GM23338 (cell line): Measurements from ENCODE around the gene MITF. TPM values are rescaled to one million over a fixed set of nuclear protein-coding genes. Genes with fewer than 3 reads are reported as not detected.

Source experiments
- ATAC-seq: fragments of 200-7000 bp; cut with Tn5 transposase; 3 replicates; pipeline ENCODE4 v1.9.1; 2020
- DNase-seq: peaks from one replicate; pipeline ENCODE4 v3.0.0-alpha.2; 2015; ENCODE audit warnings: low spot score
- H2AFZ ChIP-seq: fragments of 200-600 bp; sonication (generic); 2 replicates; pipeline ENCODE4 v1.8.0; 2016; ENCODE audit warnings: antibody characterized with exemption, mild to moderate bottlenecking, moderate library complexity
- H3F3A ChIP-seq: fragments of 200-600 bp; sonication (generic); replicated peaks from 2 replicates; pipeline ENCODE4 v1.8.0; 2017; ENCODE audit warnings: antibody characterized with exemption, mixed run types, low read depth
- H3K27ac ChIP-seq: fragments of 200-600 bp; sonication (generic); 2 replicates; pipeline ENCODE4 v1.6.1; 2016; ENCODE audit warnings: low read depth
- H3K27me3 ChIP-seq: fragments of 200-600 bp; sonication (generic); 2 replicates; pipeline ENCODE4 v1.8.0; 2016; ENCODE audit warnings: mild to moderate bottlenecking, mixed run types, moderate library complexity; ENCODE audit not compliant: insufficient read depth
- H3K36me3 ChIP-seq: fragments of 200-600 bp; sonication (generic); 2 replicates; pipeline ENCODE4 v1.8.0; 2016; ENCODE audit warnings: mild to moderate bottlenecking; ENCODE audit not compliant: insufficient read depth
- H3K4me1 ChIP-seq: fragments of 200-600 bp; sonication (generic); 2 replicates; pipeline ENCODE4 v1.8.0; 2016; ENCODE audit warnings: mild to moderate bottlenecking, moderate library complexity; ENCODE audit not compliant: insufficient read depth
- H3K4me2 ChIP-seq: fragments of 200-600 bp; sonication (generic); 2 replicates; pipeline ENCODE4 v1.7.1; 2017; ENCODE audit warnings: mixed run types
- H3K4me3 ChIP-seq: fragments of 200-600 bp; sonication (generic); 2 replicates; pipeline ENCODE4 v1.6.1; 2016; ENCODE audit warnings: mixed run types
- H3K79me2 ChIP-seq: fragments of 200-600 bp; sonication (generic); replicated peaks from 2 replicates; pipeline ENCODE4 v1.8.0; 2017; ENCODE audit warnings: mild to moderate bottlenecking; ENCODE audit not compliant: insufficient read depth
- H3K9me2 ChIP-seq: fragments of 200-600 bp; sonication (generic); 2 replicates; pipeline ENCODE4 v1.8.0; 2017; ENCODE audit not compliant: insufficient read depth
- H4K20me1 ChIP-seq: fragments of 200-600 bp; sonication (generic); replicated peaks from 2 replicates; pipeline ENCODE4 v1.8.0; 2017; ENCODE audit warnings: mild to moderate bottlenecking; ENCODE audit not compliant: insufficient read depth
- H3K27ac Mint-ChIP-seq: 2 replicates; pipeline ENCODE4 v1.8.0; 2020; ENCODE audit warnings: inconsistent platforms, mild to moderate bottlenecking, moderate library complexity, mixed read lengths
- H3K27me3 Mint-ChIP-seq: 3 replicates; pipeline ENCODE4 v1.8.0; 2022; ENCODE audit warnings: low read depth, mild to moderate bottlenecking, moderate library complexity, mixed read lengths, inconsistent platforms; ENCODE audit not compliant: insufficient read depth, poor library complexity
- H3K36me3 Mint-ChIP-seq: 3 replicates; pipeline ENCODE4 v1.8.0; 2021; ENCODE audit warnings: low read depth, mild to moderate bottlenecking, inconsistent platforms, moderate library complexity, mixed read lengths
- H3K4me1 Mint-ChIP-seq: 3 replicates; pipeline ENCODE4 v1.8.0; 2020; ENCODE audit warnings: mild to moderate bottlenecking, inconsistent platforms, mixed read lengths
- H3K4me3 Mint-ChIP-seq: 3 replicates; pipeline ENCODE4 v1.8.0; 2021; ENCODE audit warnings: moderate library complexity, mild to moderate bottlenecking, inconsistent platforms, mixed read lengths
- H3K9me3 Mint-ChIP-seq: 3 replicates; pipeline ENCODE4 v1.8.0; 2020; ENCODE audit warnings: moderate library complexity, mild to moderate bottlenecking, inconsistent platforms, mixed read lengths
- CREB1 ChIP-seq: fragments of 250-450 bp; sonication (Bioruptor Pico); IDR thresholded peaks from 2 replicates; pipeline ENCODE4 v1.5.0; 2020; ENCODE audit warnings: low read depth, mild to moderate bottlenecking, moderate library complexity
- EZH2 ChIP-seq: fragments of 200-600 bp; sonication (generic); IDR thresholded peaks from one replicate; pipeline ENCODE4 v1.8.0; 2017; ENCODE audit warnings: antibody characterized with exemption, mild to moderate bottlenecking, low read depth; ENCODE audit not compliant: unreplicated experiment
- NANOG ChIP-seq: IDR thresholded peaks from 2 replicates; pipeline ENCODE4 v1.6.1; 2016; ENCODE audit warnings: antibody characterized with exemption, borderline replicate concordance
- POLR2AphosphoS5 ChIP-seq: IDR thresholded peaks from 2 replicates; pipeline ENCODE4 v1.6.1; 2016; ENCODE audit warnings: antibody characterized with exemption, low read depth
- REST ChIP-seq: IDR thresholded peaks from one replicate; pipeline ENCODE4 v1.6.1; 2018; ENCODE audit warnings: antibody characterized with exemption; ENCODE audit not compliant: unreplicated experiment
- STAT1 ChIP-seq: IDR thresholded peaks from one replicate; pipeline ENCODE4 v1.6.1; 2016; ENCODE audit warnings: antibody characterized with exemption; ENCODE audit not compliant: unreplicated experiment
- ZNF114 ChIP-seq: fragments of 250-450 bp; sonication (Bioruptor Pico); IDR thresholded peaks from 2 replicates; pipeline ENCODE4 v1.5.0; 2020; ENCODE audit warnings: mild to moderate bottlenecking, moderate library complexity
- ZNF331 ChIP-seq: fragments of 250-450 bp; sonication (Bioruptor Pico); IDR thresholded peaks from 2 replicates; pipeline ENCODE4 v1.5.0; 2020; ENCODE audit warnings: low read depth, mild to moderate bottlenecking, moderate library complexity
- polyA plus RNA-seq: library from polyadenylated mRNA; unstranded; fragments of >200 nt; fragmentation: Nextera tagmentation; extraction: Ambion mirVana; gene quantifications from 2 replicates; pipeline ENCODE4 v1.2.1, GENCODE V29; 2016
- total RNA-seq: library from RNA; depleted of rRNA; stranded (reverse); fragments of >200 nt; shearing (Covaris generic); gene quantifications from 2 replicates; pipeline ENCODE4 v1.2.3, GENCODE V29; 2014
- TF ChIP-seq, protein P1 (sequence below): fragments of 250-450 bp; sonication (Bioruptor Pico); IDR thresholded peaks from 2 replicates; pipeline ENCODE4 v1.5.0; 2020; ENCODE audit warnings: mild to moderate bottlenecking, moderate library complexity
- TF ChIP-seq, protein P2 (sequence below): IDR thresholded peaks from 2 replicates; pipeline ENCODE4 v1.6.1; 2016; ENCODE audit warnings: antibody characterized with exemption
- TF ChIP-seq, protein P3 (sequence below), 2 experiments: fragments of 200-600 bp in 1 of 2; sonication (generic) in 1 of 2; conservative IDR thresholded peaks; 2 replicates each; pipeline versions ENCODE4 v1.5.1 to v1.6.1; 2016 to 2017; ENCODE audit warnings: antibody characterized with exemption in 2 of 2, low read depth in 2 of 2, mild to moderate bottlenecking in 2 of 2, moderate library complexity in 1 of 2

MITF gene
- total and polyA plus RNA-seq, 2 experiments from 2014 or later: 1.9 to 2.4 TPM

DNA sequence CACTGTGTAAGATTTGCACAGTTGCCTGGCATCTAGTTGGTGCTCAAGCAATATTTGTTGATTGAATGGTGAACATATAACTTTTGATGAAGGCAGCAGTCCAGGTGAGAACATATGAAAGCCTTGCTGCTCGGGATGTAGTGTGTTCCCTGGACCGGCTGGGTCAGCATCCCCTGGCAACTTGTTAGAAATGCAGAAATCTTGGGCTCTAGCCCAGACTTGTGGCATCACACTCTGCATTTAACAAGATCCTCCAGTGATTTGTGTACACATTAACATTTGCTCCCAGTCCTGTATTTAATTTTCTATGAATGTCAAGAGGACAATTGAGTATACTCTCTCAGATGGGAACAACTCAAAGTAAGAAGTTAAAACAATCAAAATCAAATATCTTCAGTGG lies 191.3 kb downstream of the MITF start:
- ATAC-seq (no peak), DNase-seq (no peak)
- H3K4me3 ChIP-seq: no peak overlapping the region
- H3K36me3 Mint-ChIP-seq: no peaks in the 10 kb centered on the region
- H3K9me3 Mint-ChIP-seq: no peaks in the 10 kb centered on the region
- no peaks in the 10 kb centered on the region for H3K79me2 ChIP-seq
- H3K9me2 ChIP-seq: no peaks in the 10 kb centered on the region
- no peaks in the 10 kb centered on the region for H3K27me3 ChIP-seq
- no peak overlapping the region for H3K4me2 ChIP-seq
- no peak overlapping the region for H3K27ac Mint-ChIP-seq
- peaks cover 2% of the 10 kb centered on the region for H3K27me3 Mint-ChIP-seq
- TF ChIP-seq STAT1 (no peak), REST (no peak), ZNF331 (CRISPR knock-in tag) (no peak), NANOG (no peak), CREB1 (CRISPR knock-in tag) (no peak), EZH2 (no peak), POLR2AphosphoS5 (no peak), ZNF114 (CRISPR knock-in tag) (no peak)
- TF ChIP-seq, protein P1, sequence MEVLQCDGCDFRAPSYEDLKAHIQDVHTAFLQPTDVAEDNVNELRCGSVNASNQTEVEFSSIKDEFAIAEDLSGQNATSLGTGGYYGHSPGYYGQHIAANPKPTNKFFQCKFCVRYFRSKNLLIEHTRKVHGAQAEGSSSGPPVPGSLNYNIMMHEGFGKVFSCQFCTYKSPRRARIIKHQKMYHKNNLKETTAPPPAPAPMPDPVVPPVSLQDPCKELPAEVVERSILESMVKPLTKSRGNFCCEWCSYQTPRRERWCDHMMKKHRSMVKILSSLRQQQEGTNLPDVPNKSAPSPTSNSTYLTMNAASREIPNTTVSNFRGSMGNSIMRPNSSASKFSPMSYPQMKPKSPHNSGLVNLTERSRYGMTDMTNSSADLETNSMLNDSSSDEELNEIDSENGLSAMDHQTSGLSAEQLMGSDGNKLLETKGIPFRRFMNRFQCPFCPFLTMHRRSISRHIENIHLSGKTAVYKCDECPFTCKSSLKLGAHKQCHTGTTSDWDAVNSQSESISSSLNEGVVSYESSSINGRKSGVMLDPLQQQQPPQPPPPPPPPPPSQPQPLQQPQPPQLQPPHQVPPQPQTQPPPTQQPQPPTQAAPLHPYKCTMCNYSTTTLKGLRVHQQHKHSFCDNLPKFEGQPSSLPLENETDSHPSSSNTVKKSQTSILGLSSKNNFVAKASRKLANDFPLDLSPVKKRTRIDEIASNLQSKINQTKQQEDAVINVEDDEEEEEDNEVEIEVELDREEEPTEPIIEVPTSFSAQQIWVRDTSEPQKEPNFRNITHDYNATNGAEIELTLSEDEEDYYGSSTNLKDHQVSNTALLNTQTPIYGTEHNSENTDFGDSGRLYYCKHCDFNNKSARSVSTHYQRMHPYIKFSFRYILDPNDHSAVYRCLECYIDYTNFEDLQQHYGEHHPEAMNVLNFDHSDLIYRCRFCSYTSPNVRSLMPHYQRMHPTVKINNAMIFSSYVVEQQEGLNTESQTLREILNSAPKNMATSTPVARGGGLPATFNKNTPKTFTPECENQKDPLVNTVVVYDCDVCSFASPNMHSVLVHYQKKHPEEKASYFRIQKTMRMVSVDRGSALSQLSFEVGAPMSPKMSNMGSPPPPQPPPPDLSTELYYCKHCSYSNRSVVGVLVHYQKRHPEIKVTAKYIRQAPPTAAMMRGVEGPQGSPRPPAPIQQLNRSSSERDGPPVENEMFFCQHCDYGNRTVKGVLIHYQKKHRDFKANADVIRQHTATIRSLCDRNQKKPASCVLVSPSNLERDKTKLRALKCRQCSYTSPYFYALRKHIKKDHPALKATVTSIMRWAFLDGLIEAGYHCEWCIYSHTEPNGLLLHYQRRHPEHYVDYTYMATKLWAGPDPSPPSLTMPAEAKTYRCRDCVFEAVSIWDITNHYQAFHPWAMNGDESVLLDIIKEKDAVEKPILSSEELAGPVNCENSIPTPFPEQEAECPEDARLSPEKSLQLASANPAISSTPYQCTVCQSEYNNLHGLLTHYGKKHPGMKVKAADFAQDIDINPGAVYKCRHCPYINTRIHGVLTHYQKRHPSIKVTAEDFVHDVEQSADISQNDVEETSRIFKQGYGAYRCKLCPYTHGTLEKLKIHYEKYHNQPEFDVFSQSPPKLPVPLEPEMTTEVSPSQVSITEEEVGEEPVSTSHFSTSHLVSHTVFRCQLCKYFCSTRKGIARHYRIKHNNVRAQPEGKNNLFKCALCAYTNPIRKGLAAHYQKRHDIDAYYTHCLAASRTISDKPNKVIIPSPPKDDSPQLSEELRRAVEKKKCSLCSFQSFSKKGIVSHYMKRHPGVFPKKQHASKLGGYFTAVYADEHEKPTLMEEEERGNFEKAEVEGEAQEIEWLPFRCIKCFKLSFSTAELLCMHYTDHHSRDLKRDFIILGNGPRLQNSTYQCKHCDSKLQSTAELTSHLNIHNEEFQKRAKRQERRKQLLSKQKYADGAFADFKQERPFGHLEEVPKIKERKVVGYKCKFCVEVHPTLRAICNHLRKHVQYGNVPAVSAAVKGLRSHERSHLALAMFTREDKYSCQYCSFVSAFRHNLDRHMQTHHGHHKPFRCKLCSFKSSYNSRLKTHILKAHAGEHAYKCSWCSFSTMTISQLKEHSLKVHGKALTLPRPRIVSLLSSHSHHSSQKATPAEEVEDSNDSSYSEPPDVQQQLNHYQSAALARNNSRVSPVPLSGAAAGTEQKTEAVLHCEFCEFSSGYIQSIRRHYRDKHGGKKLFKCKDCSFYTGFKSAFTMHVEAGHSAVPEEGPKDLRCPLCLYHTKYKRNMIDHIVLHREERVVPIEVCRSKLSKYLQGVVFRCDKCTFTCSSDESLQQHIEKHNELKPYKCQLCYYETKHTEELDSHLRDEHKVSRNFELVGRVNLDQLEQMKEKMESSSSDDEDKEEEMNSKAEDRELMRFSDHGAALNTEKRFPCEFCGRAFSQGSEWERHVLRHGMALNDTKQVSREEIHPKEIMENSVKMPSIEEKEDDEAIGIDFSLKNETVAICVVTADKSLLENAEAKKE: no peak
- TF ChIP-seq, protein P2, sequence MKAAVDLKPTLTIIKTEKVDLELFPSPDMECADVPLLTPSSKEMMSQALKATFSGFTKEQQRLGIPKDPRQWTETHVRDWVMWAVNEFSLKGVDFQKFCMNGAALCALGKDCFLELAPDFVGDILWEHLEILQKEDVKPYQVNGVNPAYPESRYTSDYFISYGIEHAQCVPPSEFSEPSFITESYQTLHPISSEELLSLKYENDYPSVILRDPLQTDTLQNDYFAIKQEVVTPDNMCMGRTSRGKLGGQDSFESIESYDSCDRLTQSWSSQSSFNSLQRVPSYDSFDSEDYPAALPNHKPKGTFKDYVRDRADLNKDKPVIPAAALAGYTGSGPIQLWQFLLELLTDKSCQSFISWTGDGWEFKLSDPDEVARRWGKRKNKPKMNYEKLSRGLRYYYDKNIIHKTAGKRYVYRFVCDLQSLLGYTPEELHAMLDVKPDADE: no peak
- TF ChIP-seq, protein P3, sequence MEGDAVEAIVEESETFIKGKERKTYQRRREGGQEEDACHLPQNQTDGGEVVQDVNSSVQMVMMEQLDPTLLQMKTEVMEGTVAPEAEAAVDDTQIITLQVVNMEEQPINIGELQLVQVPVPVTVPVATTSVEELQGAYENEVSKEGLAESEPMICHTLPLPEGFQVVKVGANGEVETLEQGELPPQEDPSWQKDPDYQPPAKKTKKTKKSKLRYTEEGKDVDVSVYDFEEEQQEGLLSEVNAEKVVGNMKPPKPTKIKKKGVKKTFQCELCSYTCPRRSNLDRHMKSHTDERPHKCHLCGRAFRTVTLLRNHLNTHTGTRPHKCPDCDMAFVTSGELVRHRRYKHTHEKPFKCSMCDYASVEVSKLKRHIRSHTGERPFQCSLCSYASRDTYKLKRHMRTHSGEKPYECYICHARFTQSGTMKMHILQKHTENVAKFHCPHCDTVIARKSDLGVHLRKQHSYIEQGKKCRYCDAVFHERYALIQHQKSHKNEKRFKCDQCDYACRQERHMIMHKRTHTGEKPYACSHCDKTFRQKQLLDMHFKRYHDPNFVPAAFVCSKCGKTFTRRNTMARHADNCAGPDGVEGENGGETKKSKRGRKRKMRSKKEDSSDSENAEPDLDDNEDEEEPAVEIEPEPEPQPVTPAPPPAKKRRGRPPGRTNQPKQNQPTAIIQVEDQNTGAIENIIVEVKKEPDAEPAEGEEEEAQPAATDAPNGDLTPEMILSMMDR (conservative IDR thresholded peaks at IDR 0.05; ENCODE audit: low read depth in 2 of 2): no peak
- H3K4me3 Mint-ChIP-seq: no peak overlapping the region
- H3F3A ChIP-seq: no peaks in the 10 kb centered on the region
- H3K27ac ChIP-seq: no peak overlapping the region
- no peaks in the 10 kb centered on the region for H3K4me1 ChIP-seq
- no peak overlapping the region for H2AFZ ChIP-seq
- no peaks in the 10 kb centered on the region for H3K4me1 Mint-ChIP-seq
- no peaks in the 10 kb centered on the region for H3K36me3 ChIP-seq
- peaks cover 6% of the 10 kb centered on the region for H4K20me1 ChIP-seq
